Trophoblast cell (in vitro differentiated cells and primary cell): ENCODE measurements around the gene COMP.

ENCODE experiments used
- DNase-seq, 2 donors: peaks; one replicate each; pipeline ENCODE4 v3.0.0-alpha.2; 2016
- H2AFZ ChIP-seq: 2 replicates; pipeline ENCODE4 v1.6.1; 2013; ENCODE audit warnings: low read length, moderate library complexity, mild to moderate bottlenecking; ENCODE audit not compliant: insufficient read depth, poor library complexity
- H2AK5ac ChIP-seq: 2 replicates; pipeline ENCODE4 v1.6.1; 2013; ENCODE audit warnings: mild to moderate bottlenecking, low read length
- H2BK120ac ChIP-seq: 2 replicates; pipeline ENCODE4 v1.6.1; 2013; ENCODE audit warnings: low read length, mild to moderate bottlenecking, moderate library complexity; ENCODE audit not compliant: insufficient read depth, poor library complexity
- H2BK12ac ChIP-seq: 2 replicates; pipeline ENCODE4 v1.6.1; 2013; ENCODE audit warnings: mild to moderate bottlenecking, low read length, moderate library complexity
- H2BK5ac ChIP-seq: 2 replicates; pipeline ENCODE4 v1.6.1; 2013; ENCODE audit warnings: low read length, low read depth, moderate library complexity, mild to moderate bottlenecking; ENCODE audit not compliant: poor library complexity
- H3K14ac ChIP-seq: 2 replicates; pipeline ENCODE4 v1.6.1; 2013; ENCODE audit warnings: mild to moderate bottlenecking, low read length
- H3K18ac ChIP-seq: 2 replicates; pipeline ENCODE4 v1.6.1; 2013; ENCODE audit warnings: mild to moderate bottlenecking, low read length
- H3K23ac ChIP-seq: 2 replicates; pipeline ENCODE4 v1.6.1; 2013; ENCODE audit warnings: low read length
- H3K27ac ChIP-seq: 2 replicates; pipeline ENCODE4 v1.5.1; 2013; ENCODE audit warnings: low read depth, mild to moderate bottlenecking, inconsistent platforms, low read length, moderate library complexity
- H3K27me3 ChIP-seq: 2 replicates; pipeline ENCODE4 v1.6.1; 2013; ENCODE audit warnings: inconsistent platforms, mild to moderate bottlenecking, low read length, moderate library complexity; ENCODE audit not compliant: insufficient read depth
- H3K36me3 ChIP-seq, 2 experiments: 1 replicate in 1 of 2; 2 replicates in 1 of 2; pipeline ENCODE4 v1.6.1; 2013; ENCODE audit warnings: low read length in 2 of 2, mild to moderate bottlenecking in 2 of 2, moderate library complexity in 1 of 2; ENCODE audit not compliant: insufficient read depth in 2 of 2, control insufficient read depth in 1 of 2
- H3K4ac ChIP-seq: 2 replicates; pipeline ENCODE4 v1.6.1; 2013; ENCODE audit warnings: low read depth, mild to moderate bottlenecking, low read length, moderate library complexity
- H3K4me1 ChIP-seq, 2 experiments: 1 replicate in 1 of 2; 2 replicates in 1 of 2; pipeline ENCODE4 v1.6.1; 2013; ENCODE audit warnings: low read length in 2 of 2, mild to moderate bottlenecking in 2 of 2, moderate library complexity in 1 of 2; ENCODE audit not compliant: insufficient read depth in 2 of 2, control insufficient read depth in 1 of 2
- H3K4me2 ChIP-seq: 2 replicates; pipeline ENCODE4 v1.6.1; 2013; ENCODE audit warnings: inconsistent platforms, mild to moderate bottlenecking, low read length, moderate library complexity
- H3K4me3 ChIP-seq: 2 replicates; pipeline ENCODE4 v1.5.1; 2013; ENCODE audit warnings: mild to moderate bottlenecking, low read depth, low read length, inconsistent platforms
- H3K79me1 ChIP-seq: one replicate; pipeline ENCODE4 v1.6.1; 2013; ENCODE audit warnings: low read length
- H3K79me2 ChIP-seq: 2 replicates; pipeline ENCODE4 v1.6.1; 2013; ENCODE audit warnings: low read length, mild to moderate bottlenecking; ENCODE audit not compliant: control insufficient read depth, insufficient read depth, poor library complexity
- H3K9ac ChIP-seq: 2 replicates; pipeline ENCODE4 v1.6.1; 2013; ENCODE audit warnings: mild to moderate bottlenecking, low read length
- H3K9me3 ChIP-seq: 2 replicates; pipeline ENCODE4 v1.6.1; 2013; ENCODE audit warnings: low read depth, mild to moderate bottlenecking, control low read depth, inconsistent platforms, low read length; ENCODE audit not compliant: insufficient read depth
- H4K12ac ChIP-seq: 2 replicates; pipeline ENCODE4 v1.6.1; 2013; ENCODE audit warnings: low read depth, mild to moderate bottlenecking, low read length, moderate library complexity
- H4K8ac ChIP-seq: 2 replicates; pipeline ENCODE4 v1.6.1; 2013; ENCODE audit warnings: low read depth, mild to moderate bottlenecking, low read length, moderate library complexity
- H4K91ac ChIP-seq: one replicate; pipeline ENCODE4 v1.6.1; 2013; ENCODE audit warnings: low read depth, mild to moderate bottlenecking, low read length, moderate library complexity
- WGBS: extraction: QIAGEN DNeasy Blood & Tissue Kit; methylation state at CpG from one replicate; pipeline ENCODE4 v1.1.7; 2013; ENCODE audit warnings: missing lambda C conversion rate; ENCODE audit not compliant: insufficient read length, insufficient coverage; ENCODE audit errors: extremely low coverage; 5-methylcytosine and 5-hydroxymethylcytosine counted together

COMP gene

DNA sequence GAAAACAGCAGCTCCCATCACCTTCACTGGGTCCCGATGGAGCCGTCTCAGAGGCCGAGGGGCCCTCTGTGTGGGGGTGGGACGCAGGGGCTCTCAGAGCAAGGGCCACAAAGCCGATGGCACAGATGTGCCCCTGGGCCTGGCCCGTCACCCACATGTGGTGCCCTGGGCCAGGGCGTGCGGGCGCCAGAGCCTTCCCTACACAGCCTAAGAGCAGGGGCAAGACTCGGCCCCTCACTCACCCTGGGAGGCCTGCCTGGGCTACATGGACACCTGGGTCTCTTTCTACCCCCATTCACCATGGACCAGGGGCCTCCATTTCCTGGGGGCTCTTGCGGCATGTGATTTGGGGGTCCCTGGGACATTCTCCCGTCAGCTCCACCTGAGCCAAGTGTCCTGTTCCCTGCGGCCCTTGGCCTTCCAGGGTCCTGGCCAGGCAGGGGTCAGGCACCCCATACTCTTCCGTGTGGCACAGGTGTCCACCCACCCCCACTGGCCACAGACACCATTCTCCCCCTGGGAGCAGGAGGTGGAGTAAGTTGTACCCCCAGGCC, 10.0 kb downstream of the COMP start:
- no peak overlapping the region for H3K4me3 ChIP-seq
- H3K79me1 ChIP-seq = no peaks in the 10 kb centered on the region
- H2BK5ac ChIP-seq = no peak overlapping the region
- H3K4ac ChIP-seq = no peak overlapping the region
- H3K9ac ChIP-seq = no peak overlapping the region
- H3K18ac ChIP-seq = no peak overlapping the region
- H2AK5ac ChIP-seq = no peak overlapping the region
- peaks cover 6 to 7% of the 10 kb centered on the region in 2 experiments for H3K4me1 ChIP-seq
- DNase-seq = no peak
- no peak overlapping the region for H4K12ac ChIP-seq
- no peak overlapping the region for H3K14ac ChIP-seq
- no peak overlapping the region for H4K91ac ChIP-seq
- H3K27ac ChIP-seq = no peak overlapping the region
- H3K79me2 ChIP-seq = no peaks in the 10 kb centered on the region
- no peak overlapping the region for H2BK12ac ChIP-seq
- H2AFZ ChIP-seq = no peak overlapping the region
- peaks cover 13% of the 10 kb centered on the region for H3K9me3 ChIP-seq
- no CpG with 5 or more reads among the region's 14 CpGs for WGBS
- H3K4me2 ChIP-seq = no peak overlapping the region
- H3K23ac ChIP-seq = no peak overlapping the region
- H3K36me3 ChIP-seq = no peaks in the 10 kb centered on the region
- H2BK120ac ChIP-seq = no peak overlapping the region
- no peak overlapping the region for H4K8ac ChIP-seq
- peaks cover 10% of the 10 kb centered on the region for H3K27me3 ChIP-seq

DNA sequence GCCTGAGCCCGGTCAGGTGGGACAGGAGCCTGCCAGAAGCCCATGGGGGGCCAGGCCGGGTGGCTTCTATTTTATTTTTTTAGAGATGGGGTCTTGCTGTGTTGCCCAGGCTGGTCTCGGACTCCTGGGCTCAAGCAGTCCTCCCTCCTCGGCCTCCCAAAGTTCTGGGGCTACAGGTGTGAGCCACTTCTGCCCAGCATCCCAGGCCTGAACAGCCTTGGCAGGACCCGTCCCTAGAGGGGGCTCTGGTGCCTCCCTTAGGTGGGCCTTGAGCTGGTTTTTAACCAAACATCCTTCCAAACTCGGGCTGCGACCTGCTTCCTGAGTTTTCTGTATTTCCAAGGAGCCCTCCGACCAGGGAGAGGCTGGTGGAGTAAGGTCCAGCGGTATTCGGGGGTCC, 10.5 kb downstream of the COMP start:
- Histone ChIP-seq H3K23ac (no peak overlapping the region), H3K9ac (no peak overlapping the region), H3K9me3 (peaks cover 13% of the 10 kb centered on the region), H3K4ac (no peak overlapping the region), H2BK120ac (no peak overlapping the region), H3K79me2 (no peaks in the 10 kb centered on the region), H3K79me1 (no peaks in the 10 kb centered on the region), H3K4me2 (no peak overlapping the region), H2BK5ac (no peak overlapping the region), H2AFZ (no peak overlapping the region), H3K36me3 (no peaks in the 10 kb centered on the region), H2BK12ac (no peak overlapping the region), H3K27me3 (peaks cover 6% of the 10 kb centered on the region), H4K12ac (no peak overlapping the region), H4K91ac (no peak overlapping the region), H4K8ac (no peak overlapping the region), H3K14ac (no peak overlapping the region), H3K4me1 (peaks cover 9% of the 10 kb centered on the region in 2 experiments), H2AK5ac (no peak overlapping the region), H3K18ac (no peak overlapping the region), H3K4me3 (no peak overlapping the region), H3K27ac (no peak overlapping the region)
- WGBS = no CpG with 5 or more reads among the region's 10 CpGs
- no peak for DNase-seq

DNA sequence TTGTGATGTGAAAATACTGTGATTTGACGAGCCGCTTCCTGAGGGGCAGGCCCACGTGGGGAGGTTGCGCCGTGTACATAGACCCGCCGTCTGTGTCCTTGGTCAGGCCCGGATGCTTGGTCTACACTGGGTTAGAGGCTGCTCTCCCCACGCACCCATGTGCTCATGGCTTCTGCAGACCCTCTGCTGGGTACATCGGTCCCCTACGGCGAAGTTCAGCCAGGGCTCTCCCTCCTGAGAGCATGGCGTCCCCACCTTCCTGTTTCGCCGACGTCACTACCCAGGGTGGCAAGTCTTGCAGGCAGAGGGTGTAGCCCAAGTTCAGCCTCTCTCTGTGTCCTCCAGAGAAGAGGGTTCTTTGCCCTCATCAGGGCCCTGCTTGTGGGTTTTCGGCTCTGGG, 11.0 kb downstream of the COMP start:
- Histone ChIP-seq H3K9me3 (peaks cover 13% of the 10 kb centered on the region), H4K91ac (no peak overlapping the region), H3K27me3 (peaks cover 3% of the 10 kb centered on the region), H3K23ac (no peak overlapping the region), H2BK5ac (no peak overlapping the region), H4K8ac (no peak overlapping the region), H3K36me3 (no peaks in the 10 kb centered on the region), H2AK5ac (no peak overlapping the region), H3K18ac (no peak overlapping the region), H3K79me1 (no peaks in the 10 kb centered on the region), H3K14ac (no peak overlapping the region), H3K79me2 (no peaks in the 10 kb centered on the region), H4K12ac (no peak overlapping the region), H3K9ac (no peak overlapping the region), H3K27ac (no peak overlapping the region), H3K4me3 (no peak overlapping the region), H2BK12ac (no peak overlapping the region), H3K4me2 (no peak overlapping the region), H3K4ac (no peak overlapping the region), H3K4me1 (peaks cover 9% of the 10 kb centered on the region in 2 experiments), H2AFZ (no peak overlapping the region), H2BK120ac (no peak overlapping the region)
- no CpG with 5 or more reads among the region's 17 CpGs for WGBS
- no peak for DNase-seq

DNA sequence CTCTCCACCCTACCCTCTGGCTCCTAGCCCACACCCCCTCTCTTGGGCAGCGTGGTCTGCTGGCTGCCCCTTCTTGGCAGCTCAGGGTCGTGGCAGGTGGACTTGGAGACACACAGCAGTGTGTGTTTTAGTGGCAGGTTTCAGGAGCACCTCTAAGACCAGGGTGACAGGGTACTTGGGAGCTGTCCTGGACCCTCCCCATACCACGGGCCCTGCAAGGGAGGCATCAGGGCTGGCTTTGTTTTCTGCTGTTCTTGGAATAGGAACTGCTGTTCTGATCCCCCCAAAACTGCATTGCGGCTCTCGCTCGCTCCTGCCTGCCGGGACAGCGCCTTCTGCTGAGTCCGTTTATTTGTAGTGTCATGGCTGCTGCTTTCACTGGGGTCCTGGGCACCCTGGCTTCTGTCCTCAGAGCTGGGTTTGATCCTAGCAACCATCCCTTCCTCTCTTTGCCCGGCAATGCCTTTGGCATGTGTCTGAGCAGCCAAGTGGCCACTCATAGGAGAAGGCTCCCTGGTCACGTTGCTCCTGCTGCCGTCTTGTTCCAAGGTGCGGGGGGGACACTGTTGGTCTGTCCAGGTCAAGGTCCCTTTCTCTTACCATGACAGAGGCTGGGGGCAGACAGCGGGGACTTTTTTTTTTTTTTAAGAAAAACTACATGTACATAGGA, 12.1 kb downstream of the COMP start:
- Histone ChIP-seq H4K12ac (no peak overlapping the region), H3K4me3 (no peak overlapping the region), H2BK12ac (no peak overlapping the region), H3K4ac (no peak overlapping the region), H3K23ac (no peak overlapping the region), H3K9ac (no peak overlapping the region), H2BK5ac (no peak overlapping the region), H3K4me1 (peaks cover 9% of the 10 kb centered on the region in 2 experiments), H4K8ac (no peak overlapping the region), H3K9me3 (peaks cover 9% of the 10 kb centered on the region), H2AK5ac (no peak overlapping the region), H3K4me2 (no peak overlapping the region), H3K27me3 (no peaks in the 10 kb centered on the region), H3K79me2 (no peaks in the 10 kb centered on the region), H3K27ac (no peak overlapping the region), H2BK120ac (no peak overlapping the region), H3K14ac (no peak overlapping the region), H2AFZ (no peak overlapping the region), H3K79me1 (no peaks in the 10 kb centered on the region), H4K91ac (no peak overlapping the region), H3K18ac (no peak overlapping the region), H3K36me3 (no peaks in the 10 kb centered on the region)
- DNase-seq = no peak
- WGBS = no CpG with 5 or more reads among the region's 14 CpGs
